Cerebellar cortex (tissue), 1 donor: ENCODE measurements around the gene TSPAN14.

Source experiments
- DNase-seq: peaks from one replicate; pipeline ENCODE4 v3.0.0-alpha.2; 2015; ENCODE audit warnings: low spot score

Gene TSPAN14

DNA sequence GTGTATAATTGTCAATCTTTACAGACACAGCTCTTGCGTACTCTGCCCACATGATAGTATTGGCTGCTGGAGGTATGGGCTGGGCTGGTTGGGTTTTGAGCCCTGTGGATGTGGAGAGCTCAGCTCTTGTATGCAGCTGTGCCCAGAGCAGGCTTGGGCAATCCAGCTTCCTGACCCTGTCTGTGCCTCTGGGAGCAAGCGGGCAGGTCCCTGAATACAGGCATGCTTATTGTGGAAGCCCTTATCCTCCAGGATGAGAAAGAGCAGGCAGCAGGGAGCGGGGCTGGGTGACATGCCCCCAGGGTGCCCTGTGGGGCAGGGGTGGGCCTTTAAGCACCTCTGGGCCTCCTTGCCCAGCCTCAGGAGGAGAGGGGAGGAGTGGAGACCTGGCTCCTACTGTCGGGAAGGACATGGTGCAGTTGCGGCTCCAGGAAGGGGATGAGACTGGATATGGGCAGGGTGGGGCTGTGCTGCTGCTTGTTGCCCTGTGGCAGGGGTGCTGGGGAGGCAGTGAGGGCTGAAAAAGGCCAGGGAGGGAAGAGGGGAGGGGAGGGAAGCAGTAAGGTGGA, 50.9 kb downstream of the TSPAN14 start:
- DNase-seq = no peak

DNA sequence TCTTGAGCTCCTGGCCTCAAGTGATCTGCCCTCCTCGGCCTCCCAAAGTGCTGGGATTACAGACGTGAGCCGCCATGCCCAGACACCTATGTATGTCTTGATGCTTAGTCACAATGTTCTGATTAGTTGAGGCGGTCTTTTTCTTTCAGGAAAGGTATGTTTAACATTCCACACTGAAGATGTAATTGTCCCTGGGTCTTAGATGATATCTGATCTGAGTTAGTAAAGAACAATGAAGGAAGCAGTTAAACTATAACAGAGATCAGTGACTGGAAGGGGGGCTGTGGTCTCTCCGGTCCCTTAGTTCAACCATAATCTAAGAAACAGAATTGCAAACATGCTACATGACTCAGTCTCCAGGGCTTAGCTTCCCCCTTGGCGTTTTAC, 52.1 kb downstream of the TSPAN14 start:
- DNase-seq = no peak

GRCh38 chr10:80506836-80507487, 52.9 kb downstream of the TSPAN14 start:
- no peak for DNase-seq

GRCh38 chr10:80509108-80509402, 54.9 kb downstream of the TSPAN14 start:
- DNase-seq = no peak

DNA sequence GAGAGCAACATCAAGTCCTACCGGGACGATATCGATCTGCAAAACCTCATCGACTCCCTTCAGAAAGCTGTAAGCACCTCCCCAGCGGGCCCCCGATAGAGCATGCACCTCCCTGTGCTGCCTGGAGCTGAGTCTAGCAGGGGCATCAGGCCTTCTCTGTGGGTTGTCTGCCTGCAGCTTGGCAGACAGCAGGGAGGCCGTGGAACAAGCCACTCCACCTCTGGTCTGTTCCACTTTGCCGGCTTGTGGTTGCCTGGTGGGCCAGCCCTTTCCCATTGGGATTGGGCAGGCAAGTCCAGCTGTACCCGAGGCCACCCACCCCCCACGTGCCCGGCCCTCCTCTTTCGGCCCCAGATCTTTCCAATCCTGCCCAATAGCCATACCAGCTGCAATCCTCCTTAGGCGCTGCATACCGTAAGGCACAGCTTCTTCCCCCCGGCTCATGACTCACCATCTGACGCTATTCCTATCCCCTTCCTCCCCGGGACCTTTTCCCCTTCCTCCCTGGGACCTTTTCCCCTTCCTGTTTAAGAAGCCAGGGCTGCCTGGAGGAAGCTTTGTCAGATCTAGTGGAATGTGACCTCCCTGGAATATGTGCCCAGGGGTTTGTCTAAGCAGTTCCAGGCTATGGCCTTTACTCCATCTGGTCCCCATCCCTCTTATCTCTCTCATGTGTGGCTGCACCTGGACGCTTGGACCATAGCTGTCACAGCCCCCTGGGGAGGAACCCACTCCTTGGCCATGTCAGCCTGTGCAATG, 55.5 kb downstream of the TSPAN14 start:
- DNase-seq = no peak

DNA sequence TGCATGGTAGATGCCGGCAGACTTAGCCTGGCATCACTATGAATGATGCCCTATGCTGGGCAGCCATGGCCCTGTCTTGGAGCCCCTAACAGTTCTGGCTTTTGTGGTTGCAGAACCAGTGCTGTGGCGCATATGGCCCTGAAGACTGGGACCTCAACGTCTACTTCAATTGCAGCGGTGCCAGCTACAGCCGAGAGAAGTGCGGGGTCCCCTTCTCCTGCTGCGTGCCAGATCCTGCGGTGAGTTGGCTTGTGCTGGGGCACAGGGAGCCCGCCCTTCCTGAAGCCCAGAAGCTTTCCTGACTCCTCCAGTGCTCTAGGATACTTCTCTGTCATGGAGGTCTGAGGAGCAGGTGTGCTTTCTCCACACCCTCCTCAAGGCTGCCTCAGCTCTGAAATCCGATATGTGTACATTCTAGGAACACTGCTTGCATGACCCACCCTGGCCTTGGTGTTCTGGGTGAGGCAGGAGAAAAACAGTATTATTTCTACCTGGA, 58.0 kb downstream of the TSPAN14 start:
- no peak for DNase-seq

- no peak for DNase-seq
These were observed 59.0 kb downstream of the TSPAN14 start for GRCh38 chr10:80513106-80513505.

- no peak for DNase-seq
These were observed 61.4 kb downstream of the TSPAN14 start for GRCh38 chr10:80515511-80515910.

DNA sequence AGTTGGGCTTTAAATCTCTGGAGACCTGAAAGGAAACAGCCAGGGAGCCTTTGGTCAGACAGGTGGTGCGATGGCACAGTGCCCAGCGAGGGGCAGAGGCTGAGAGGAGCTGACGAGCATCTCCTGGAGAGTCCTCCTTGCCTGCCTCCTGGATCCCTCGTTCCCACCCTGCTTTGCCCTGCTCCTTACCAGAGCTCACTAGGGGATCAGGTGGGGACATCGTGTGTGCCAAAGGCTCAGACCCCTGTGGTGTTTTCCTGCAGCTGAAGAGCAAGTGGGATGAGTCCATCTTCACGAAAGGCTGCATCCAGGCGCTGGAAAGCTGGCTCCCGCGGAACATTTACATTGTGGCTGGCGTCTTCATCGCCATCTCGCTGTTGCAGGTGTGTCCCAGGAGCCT, 61.8 kb downstream of the TSPAN14 start:
- no peak for DNase-seq

- DNase-seq = no peak
These were observed 62.5 kb downstream of the TSPAN14 start for GRCh38 chr10:80516506-80517075.

GRCh38 chr10:80517416-80518142, 63.5 kb downstream of the TSPAN14 start:
- no peak for DNase-seq

GRCh38 chr10:80518143-80518806, 64.2 kb downstream of the TSPAN14 start:
- no peak for DNase-seq

DNA sequence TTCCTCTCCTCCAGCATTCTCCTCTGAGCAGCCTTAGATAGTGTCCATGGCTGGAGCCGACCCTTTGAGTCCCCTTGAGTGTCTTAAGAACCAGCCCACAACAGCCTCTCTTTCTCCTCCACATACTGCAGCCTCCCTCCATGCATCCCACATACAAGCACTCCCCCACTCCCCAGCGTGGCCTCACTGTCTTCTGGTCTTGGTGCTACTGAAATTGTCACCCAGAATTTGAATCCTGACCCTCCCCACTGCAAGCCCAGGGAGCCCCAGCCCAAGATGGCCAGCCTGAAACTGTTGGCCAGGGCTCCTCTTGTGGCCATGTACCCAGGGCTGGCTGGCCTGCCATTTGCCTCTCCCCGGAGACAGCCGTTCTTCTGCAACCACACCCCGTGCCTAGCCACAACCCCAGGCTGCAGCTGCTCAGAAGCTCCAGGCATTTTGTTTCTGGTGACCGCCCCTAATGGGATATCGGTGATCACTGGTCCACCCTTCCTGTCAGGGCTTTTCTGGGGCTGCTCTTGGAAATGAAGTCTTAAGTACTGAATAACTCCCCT, 64.8 kb downstream of the TSPAN14 start:
- DNase-seq = no peak

GRCh38 chr10:80519936-80520650, 66.0 kb downstream of the TSPAN14 start:
- DNase-seq = no peak

GRCh38 chr10:80520661-80521470, 66.8 kb downstream of the TSPAN14 start:
- DNase-seq = no peak

GRCh38 chr10:80522756-80523363, 68.8 kb downstream of the TSPAN14 start:
- DNase-seq = no peak

GRCh38 chr10:80523773-80524172, 69.7 kb downstream of the TSPAN14 start:
- no peak for DNase-seq

GRCh38 chr10:80524190-80524909, 70.2 kb downstream of the TSPAN14 start:
- DNase-seq = no peak

DNA sequence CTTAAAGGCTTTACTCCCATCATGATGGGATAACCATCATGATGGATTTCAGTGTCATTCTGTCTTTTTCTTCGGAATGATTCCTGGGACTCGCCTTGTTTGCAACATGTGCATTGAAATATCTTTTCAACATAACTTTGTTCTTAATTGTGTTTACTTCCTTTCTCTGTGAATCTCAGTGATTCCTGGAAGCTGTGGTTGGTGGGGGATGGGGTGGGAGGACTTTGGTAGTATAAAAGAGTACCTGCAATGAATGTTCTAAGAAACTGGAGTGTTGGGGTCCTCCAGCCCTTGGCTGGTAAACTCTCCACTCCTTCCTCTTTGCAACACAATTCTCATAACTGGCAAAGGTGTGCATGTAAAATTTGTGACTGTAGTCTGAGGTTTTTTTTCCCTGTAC, 72.1 kb downstream of the TSPAN14 start:
- DNase-seq = no peak
